HEK293 (cell line): ENCODE measurements around the gene MCF2L.

ENCODE experiments used
- CTCF ChIA-PET: fragments of 350-600 bp; formaldehyde crosslinking; extraction: SDS; loops from one replicate; lab custom pipeline; 2021; ENCODE audit warnings: antibody characterized with exemption; lab: Yijun Ruan, JAX
- POLR2A ChIA-PET: fragments of 300-600 bp; formaldehyde crosslinking; extraction: SDS; loops from one replicate; lab custom pipeline; 2020; ENCODE audit warnings: antibody characterized with exemption, inconsistent platforms; lab: Yijun Ruan, JAX
- H3K27ac ChIP-seq: fragments of 200-500 bp; sonication (Bioruptor generic); 2 replicates; pipeline ENCODE4 v1.5.1; 2014; ENCODE audit warnings: low read depth, low read length, control low read depth, inconsistent platforms; ENCODE audit errors: extremely low read depth
- H3K36me3 ChIP-seq, 2 experiments: fragments of 200-500 bp in 1 of 2; sonication (Bioruptor generic) in 1 of 2; 1 replicate in 1 of 2; 2 replicates in 1 of 2; pipeline ENCODE4 v1.5.1; 2014 to 2017; ENCODE audit warnings: inconsistent platforms in 2 of 2, low read length in 2 of 2; ENCODE audit not compliant: control insufficient read depth in 2 of 2, insufficient read depth in 1 of 2
- H3K4me1 ChIP-seq: fragments of 200-500 bp; sonication (Bioruptor generic); 2 replicates; pipeline ENCODE4 v1.5.1; 2014; ENCODE audit warnings: mild to moderate bottlenecking, low read length, inconsistent platforms; ENCODE audit not compliant: control insufficient read depth, insufficient read depth
- H3K4me3 ChIP-seq: 2 replicates; pipeline ENCODE4 v1.5.1; 2011; ENCODE audit warnings: low read depth, mild to moderate bottlenecking, control low read depth, low read length, moderate library complexity
- H3K9me3 ChIP-seq: fragments of 200-500 bp; sonication (Bioruptor generic); 2 replicates; pipeline ENCODE4 v1.5.1; 2014; ENCODE audit warnings: low read depth, low read length, inconsistent platforms; ENCODE audit not compliant: control insufficient read depth, insufficient read depth
- KLF10 ChIP-seq: fragments of 450-650 bp; IDR thresholded peaks from 2 replicates; pipeline ENCODE4 v1.5.1; 2018; ENCODE audit warnings: missing biosample characterization, mild to moderate bottlenecking, missing genetic modification characterization
- KLF16 ChIP-seq: fragments of 450-650 bp; formaldehyde crosslinking; IDR thresholded peaks from 2 replicates; pipeline ENCODE4 v1.5.1; 2017; ENCODE audit warnings: missing biosample characterization, missing genetic modification characterization
- REST ChIP-seq: fragments of 450-650 bp; formaldehyde crosslinking; IDR thresholded peaks from 2 replicates; pipeline ENCODE4 v1.5.1; 2016; ENCODE audit warnings: missing biosample characterization, missing genetic modification characterization
- SP2 ChIP-seq: fragments of 450-650 bp; formaldehyde crosslinking; IDR thresholded peaks from 2 replicates; pipeline ENCODE4 v1.5.1; 2016; ENCODE audit warnings: missing biosample characterization, missing genetic modification characterization
- ZBTB10 ChIP-seq: fragments of 450-650 bp; formaldehyde crosslinking; IDR thresholded peaks from 2 replicates; pipeline ENCODE4 v1.5.1; 2016; ENCODE audit warnings: missing biosample characterization, missing genetic modification characterization
- ZBTB11 ChIP-seq: fragments of 450-650 bp; formaldehyde crosslinking; conservative IDR thresholded peaks from 2 replicates; pipeline ENCODE4 v1.5.1; 2016; ENCODE audit warnings: low read depth, missing biosample characterization, missing genetic modification characterization
- ZBTB17 ChIP-seq: fragments of 450-650 bp; formaldehyde crosslinking; IDR thresholded peaks from 2 replicates; pipeline ENCODE4 v1.5.1; 2016; ENCODE audit warnings: missing biosample characterization, missing genetic modification characterization
- ZNF184 ChIP-seq: fragments of 450-650 bp; IDR thresholded peaks from 2 replicates; pipeline ENCODE4 v1.5.1; 2018; ENCODE audit warnings: missing biosample characterization, mild to moderate bottlenecking, missing genetic modification characterization
- ZNF2 ChIP-seq: fragments of 450-650 bp; formaldehyde crosslinking; IDR thresholded peaks from 2 replicates; pipeline ENCODE4 v1.5.1; 2016; ENCODE audit warnings: missing biosample characterization, missing genetic modification characterization
- ZNF433 ChIP-seq: fragments of 450-650 bp; formaldehyde crosslinking; IDR thresholded peaks from 2 replicates; pipeline ENCODE4 v1.5.1; 2016; ENCODE audit warnings: missing biosample characterization, missing genetic modification characterization, low read depth
- ZNF645 ChIP-seq: fragments of 450-650 bp; formaldehyde crosslinking; IDR thresholded peaks from 2 replicates; pipeline ENCODE4; 2016; ENCODE audit warnings: missing biosample characterization, missing genetic modification characterization
- ZNF677 ChIP-seq: fragments of 450-650 bp; IDR thresholded peaks from 2 replicates; pipeline ENCODE4 v1.5.0; 2018; ENCODE audit warnings: missing biosample characterization, mild to moderate bottlenecking, missing genetic modification characterization, moderate library complexity
- ZNF785 ChIP-seq: fragments of 450-650 bp; formaldehyde crosslinking; IDR thresholded peaks from 2 replicates; pipeline ENCODE4 v1.5.1; 2016; ENCODE audit warnings: missing biosample characterization, missing genetic modification characterization
- TF ChIP-seq, protein P1 (sequence below): fragments of 450-650 bp; formaldehyde crosslinking; IDR thresholded peaks from 2 replicates; pipeline ENCODE4 v1.5.1; 2017; ENCODE audit warnings: missing biosample characterization, missing genetic modification characterization
- TF ChIP-seq, protein P2 (sequence below): fragments of 450-650 bp; formaldehyde crosslinking; IDR thresholded peaks from 2 replicates; pipeline ENCODE4 v1.5.1; 2016; ENCODE audit warnings: missing biosample characterization, missing genetic modification characterization
- TF ChIP-seq, protein P3 (sequence below): fragments of 450-650 bp; formaldehyde crosslinking; IDR thresholded peaks from 2 replicates; pipeline ENCODE4 v1.5.1; 2017; ENCODE audit warnings: missing biosample characterization, missing genetic modification characterization

The MCF2L gene

DNA sequence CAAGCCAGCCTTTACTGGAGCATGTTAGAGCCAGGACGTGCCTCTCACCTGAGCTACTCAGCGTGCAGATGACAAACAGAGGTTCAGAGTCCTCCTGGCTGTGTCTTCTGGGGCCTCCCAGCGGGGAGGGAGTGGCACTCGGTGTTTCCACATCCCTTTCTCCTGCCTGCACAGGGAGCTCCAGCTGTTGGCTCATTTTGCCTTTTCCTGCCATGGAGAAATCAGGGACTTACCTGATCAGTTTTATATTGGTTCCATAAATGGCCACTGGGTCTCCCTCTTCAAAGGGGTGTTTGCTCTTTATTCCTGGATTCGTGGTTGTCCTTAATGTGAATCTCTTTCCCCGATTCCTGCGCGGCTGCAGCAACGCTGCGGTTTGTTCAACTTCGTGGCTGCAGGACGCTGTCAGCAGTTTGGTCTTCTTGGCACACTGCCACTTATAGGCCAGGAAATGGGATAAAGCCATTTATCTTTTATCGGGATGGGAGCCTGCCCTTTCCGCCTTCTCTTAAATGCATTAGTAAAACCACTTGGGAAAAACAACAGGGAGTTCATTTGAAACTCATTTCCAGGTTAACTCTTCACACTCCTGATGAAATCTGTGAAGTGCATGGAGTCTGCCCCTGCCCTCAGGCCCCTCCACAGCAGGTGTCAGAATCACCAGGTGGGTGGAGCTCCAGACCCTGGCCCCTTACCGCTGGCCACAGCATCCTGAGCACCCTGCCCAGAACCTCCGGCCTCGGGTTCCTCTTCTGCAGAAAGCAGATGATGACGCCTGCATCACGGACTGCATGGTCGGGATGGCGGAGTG, 39.8 kb upstream of the MCF2L start (continued):
- TF ChIP-seq REST (tag by site-specific recombination) (no peak), ZNF2 (tag by site-specific recombination) (0 out of 2 replicates have a peak, but pooled peaks have one; percentile 44), ZNF184 (tag by site-specific recombination) (0 out of 2 replicates have a peak, but pooled peaks have one; percentile 42), ZBTB10 (tag by site-specific recombination) (no peak), KLF10 (tag by site-specific recombination) (0 out of 2 replicates have a peak, but pooled peaks have one; percentile 38), SP2 (tag by site-specific recombination) (peak; percentile 18; the same call in 1 of the 2 replicates), ZBTB17 (tag by site-specific recombination) (peak; percentile 96)
- TF ChIP-seq, protein P1, sequence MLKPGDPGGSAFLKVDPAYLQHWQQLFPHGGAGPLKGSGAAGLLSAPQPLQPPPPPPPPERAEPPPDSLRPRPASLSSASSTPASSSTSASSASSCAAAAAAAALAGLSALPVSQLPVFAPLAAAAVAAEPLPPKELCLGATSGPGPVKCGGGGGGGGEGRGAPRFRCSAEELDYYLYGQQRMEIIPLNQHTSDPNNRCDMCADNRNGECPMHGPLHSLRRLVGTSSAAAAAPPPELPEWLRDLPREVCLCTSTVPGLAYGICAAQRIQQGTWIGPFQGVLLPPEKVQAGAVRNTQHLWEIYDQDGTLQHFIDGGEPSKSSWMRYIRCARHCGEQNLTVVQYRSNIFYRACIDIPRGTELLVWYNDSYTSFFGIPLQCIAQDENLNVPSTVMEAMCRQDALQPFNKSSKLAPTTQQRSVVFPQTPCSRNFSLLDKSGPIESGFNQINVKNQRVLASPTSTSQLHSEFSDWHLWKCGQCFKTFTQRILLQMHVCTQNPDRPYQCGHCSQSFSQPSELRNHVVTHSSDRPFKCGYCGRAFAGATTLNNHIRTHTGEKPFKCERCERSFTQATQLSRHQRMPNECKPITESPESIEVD (tag by site-specific recombination) = peak; percentile 66
- TF ChIP-seq, protein P2, sequence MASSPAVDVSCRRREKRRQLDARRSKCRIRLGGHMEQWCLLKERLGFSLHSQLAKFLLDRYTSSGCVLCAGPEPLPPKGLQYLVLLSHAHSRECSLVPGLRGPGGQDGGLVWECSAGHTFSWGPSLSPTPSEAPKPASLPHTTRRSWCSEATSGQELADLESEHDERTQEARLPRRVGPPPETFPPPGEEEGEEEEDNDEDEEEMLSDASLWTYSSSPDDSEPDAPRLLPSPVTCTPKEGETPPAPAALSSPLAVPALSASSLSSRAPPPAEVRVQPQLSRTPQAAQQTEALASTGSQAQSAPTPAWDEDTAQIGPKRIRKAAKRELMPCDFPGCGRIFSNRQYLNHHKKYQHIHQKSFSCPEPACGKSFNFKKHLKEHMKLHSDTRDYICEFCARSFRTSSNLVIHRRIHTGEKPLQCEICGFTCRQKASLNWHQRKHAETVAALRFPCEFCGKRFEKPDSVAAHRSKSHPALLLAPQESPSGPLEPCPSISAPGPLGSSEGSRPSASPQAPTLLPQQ = 0 out of 2 replicates have a peak, but pooled peaks have one; percentile 13

- H3K27ac ChIP-seq = no peak overlapping the region
- no peaks in the 10 kb centered on the region for H3K9me3 ChIP-seq
- ChIA-PET POLR2A (no interaction called here), CTCF (interaction anchor here (1.1 to 1.3 kb wide), 2 partner anchors 13 to 26 kb away, joined by 4 to 5 read pairs; no protein-coding TSS in a partner anchor)
- H3K4me1 ChIP-seq = peaks cover 7% of the 10 kb centered on the region
- no peaks in the 10 kb centered on the region for H3K36me3 ChIP-seq
- no peak overlapping the region for H3K4me3 ChIP-seq
- TF ChIP-seq ZBTB11 (no peak), ZNF645 (tag by site-specific recombination) (no peak), KLF16 (tag by site-specific recombination) (no peak), ZNF433 (no peak), ZNF785 (tag by site-specific recombination) (no peak), ZNF677 (tag by site-specific recombination) (no peak)
- TF ChIP-seq, protein P2 = no peak
- TF ChIP-seq, protein P3, sequence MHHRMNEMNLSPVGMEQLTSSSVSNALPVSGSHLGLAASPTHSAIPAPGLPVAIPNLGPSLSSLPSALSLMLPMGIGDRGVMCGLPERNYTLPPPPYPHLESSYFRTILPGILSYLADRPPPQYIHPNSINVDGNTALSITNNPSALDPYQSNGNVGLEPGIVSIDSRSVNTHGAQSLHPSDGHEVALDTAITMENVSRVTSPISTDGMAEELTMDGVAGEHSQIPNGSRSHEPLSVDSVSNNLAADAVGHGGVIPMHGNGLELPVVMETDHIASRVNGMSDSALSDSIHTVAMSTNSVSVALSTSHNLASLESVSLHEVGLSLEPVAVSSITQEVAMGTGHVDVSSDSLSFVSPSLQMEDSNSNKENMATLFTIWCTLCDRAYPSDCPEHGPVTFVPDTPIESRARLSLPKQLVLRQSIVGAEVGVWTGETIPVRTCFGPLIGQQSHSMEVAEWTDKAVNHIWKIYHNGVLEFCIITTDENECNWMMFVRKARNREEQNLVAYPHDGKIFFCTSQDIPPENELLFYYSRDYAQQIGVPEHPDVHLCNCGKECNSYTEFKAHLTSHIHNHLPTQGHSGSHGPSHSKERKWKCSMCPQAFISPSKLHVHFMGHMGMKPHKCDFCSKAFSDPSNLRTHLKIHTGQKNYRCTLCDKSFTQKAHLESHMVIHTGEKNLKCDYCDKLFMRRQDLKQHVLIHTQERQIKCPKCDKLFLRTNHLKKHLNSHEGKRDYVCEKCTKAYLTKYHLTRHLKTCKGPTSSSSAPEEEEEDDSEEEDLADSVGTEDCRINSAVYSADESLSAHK = no peak
Measured at GRCh38 chr13:112929783-112930055, 39.3 kb upstream of the MCF2L start.
